Endothelial cell (in vitro differentiated cells): ENCODE measurements around the gene FOXRED1. TPM values are rescaled to one million over a fixed set of nuclear protein-coding genes. Genes with fewer than 3 reads are reported as not detected.
A peak's percentile ranks its signal among the peaks of the same experiment; 100 is the strongest.

Experiments
- DNase-seq: peaks from one replicate; pipeline ENCODE4 v3.0.0; 2021; ENCODE audit warnings: low spot score
- H3K27ac Mint-ChIP-seq: one replicate; pipeline ENCODE4 v1.8.0; 2021; ENCODE audit warnings: mixed read lengths, inconsistent platforms; ENCODE audit not compliant: unreplicated experiment
- H3K27me3 Mint-ChIP-seq: one replicate; pipeline ENCODE4 v1.8.0; 2021; ENCODE audit warnings: mild to moderate bottlenecking, moderate library complexity, mixed read lengths, inconsistent platforms; ENCODE audit not compliant: unreplicated experiment
- H3K36me3 Mint-ChIP-seq: one replicate; pipeline ENCODE4 v1.8.0; 2021; ENCODE audit warnings: mild to moderate bottlenecking, low read depth, mixed read lengths, inconsistent platforms; ENCODE audit not compliant: unreplicated experiment
- H3K4me1 Mint-ChIP-seq: one replicate; pipeline ENCODE4 v1.8.0; 2021; ENCODE audit warnings: mild to moderate bottlenecking, mixed read lengths, inconsistent platforms; ENCODE audit not compliant: unreplicated experiment
- H3K4me3 Mint-ChIP-seq: one replicate; pipeline ENCODE4 v1.8.0; 2021; ENCODE audit warnings: mild to moderate bottlenecking, mixed read lengths, inconsistent platforms; ENCODE audit not compliant: unreplicated experiment
- H3K9me3 Mint-ChIP-seq: one replicate; pipeline ENCODE4 v1.8.0; 2021; ENCODE audit warnings: mixed read lengths, inconsistent platforms; ENCODE audit not compliant: unreplicated experiment
- CTCF ChIP-seq: fragments of 200-600 bp; sonication (generic); IDR thresholded peaks from one replicate; pipeline ENCODE4 v1.5.0; 2021; ENCODE audit warnings: antibody characterized with exemption; ENCODE audit not compliant: unreplicated experiment
- total RNA-seq: library from RNA; stranded (reverse); fragmentation: NEBNext Ultra II Directional; extraction: Animal tissue kit (Norgen Biotek cat#: 25700); gene quantifications from one replicate; pipeline ENCODE4 v1.2.1, GENCODE V29; 2021; ENCODE audit not compliant: unreplicated experiment

The FOXRED1 gene
- total RNA-seq, 1 donor from 2014 or later: 35.8 TPM

- H3K4me3 Mint-ChIP-seq: no peak overlapping the region
- H3K27me3 Mint-ChIP-seq: peaks cover 16% of the 10 kb centered on the region
- no peak overlapping the region for H3K27ac Mint-ChIP-seq
- no peaks in the 10 kb centered on the region for H3K9me3 Mint-ChIP-seq
- peaks cover 11% of the 10 kb centered on the region for H3K36me3 Mint-ChIP-seq
- DNase-seq: no peak
- no peak for TF ChIP-seq CTCF
- H3K4me1 Mint-ChIP-seq: peaks cover 34% of the 10 kb centered on the region
These were observed 15.9 kb downstream of the FOXRED1 start for GRCh38 chr11:126284829-126285228.

GRCh38 chr11:126288237-126288636, 19.3 kb downstream of the FOXRED1 start:
- H3K36me3 Mint-ChIP-seq: peaks cover 29% of the 10 kb centered on the region
- TF ChIP-seq CTCF: no peak
- H3K4me1 Mint-ChIP-seq: peaks cover 6% of the 10 kb centered on the region
- H3K9me3 Mint-ChIP-seq: no peaks in the 10 kb centered on the region
- peaks cover 7% of the 10 kb centered on the region for H3K27me3 Mint-ChIP-seq
- H3K4me3 Mint-ChIP-seq: no peak overlapping the region
- H3K27ac Mint-ChIP-seq: no peak overlapping the region
- no peak for DNase-seq

DNA sequence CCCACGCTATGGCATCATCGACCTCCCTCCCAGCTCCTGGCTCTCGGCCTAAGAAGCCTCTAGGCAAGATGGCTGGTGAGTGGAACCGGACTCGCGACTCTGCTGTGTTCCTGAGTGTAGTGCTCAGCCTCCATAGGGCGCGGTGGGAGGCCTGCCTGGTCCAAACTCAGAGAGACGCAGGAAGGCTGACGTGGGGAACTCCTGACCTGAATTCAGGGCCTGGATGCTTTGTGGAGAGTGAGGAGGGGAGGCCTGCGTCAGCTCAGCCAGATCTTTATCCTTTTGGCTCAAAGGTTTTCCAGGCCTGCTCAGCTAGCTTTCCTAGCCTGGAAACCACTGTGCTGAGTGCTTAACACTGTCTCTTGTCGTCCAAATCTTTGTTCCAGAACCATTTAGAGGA, 21.9 kb downstream of the FOXRED1 start:
- Mint-ChIP-seq H3K4me1 (no peaks in the 10 kb centered on the region), H3K9me3 (no peaks in the 10 kb centered on the region), H3K4me3 (no peak overlapping the region), H3K36me3 (peaks cover 31% of the 10 kb centered on the region), H3K27ac (no peak overlapping the region), H3K27me3 (peaks cover 2% of the 10 kb centered on the region)
- no peak for TF ChIP-seq CTCF
- DNase-seq: no peak

- no peak for DNase-seq
- H3K4me1 Mint-ChIP-seq: no peaks in the 10 kb centered on the region
- TF ChIP-seq CTCF: no peak
These were observed 24.8 kb downstream of the FOXRED1 start for GRCh38 chr11:126293726-126294125.

DNA sequence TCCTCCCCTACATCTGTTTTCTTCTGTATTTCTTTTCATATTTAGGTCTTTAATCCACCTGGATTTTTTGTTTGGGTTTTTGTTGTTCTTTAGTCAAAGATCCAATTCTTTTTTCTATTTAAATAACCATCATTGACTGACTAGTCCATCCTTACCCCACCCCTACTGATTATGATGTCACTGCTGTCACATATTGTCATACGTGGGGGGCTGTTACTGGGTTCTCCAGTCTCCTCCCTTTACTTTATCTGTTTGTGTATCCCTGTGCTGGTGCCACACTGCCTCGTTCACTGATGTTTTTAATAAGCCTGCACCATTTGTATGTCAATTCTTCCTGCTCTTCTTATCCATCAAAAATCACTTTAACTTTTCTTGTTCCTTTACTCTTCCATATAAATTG, 28.1 kb downstream of the FOXRED1 start:
- no peak for TF ChIP-seq CTCF
- Mint-ChIP-seq H3K4me1 (no peaks in the 10 kb centered on the region), H3K27me3 (peaks cover 4% of the 10 kb centered on the region), H3K9me3 (no peaks in the 10 kb centered on the region), H3K36me3 (peaks cover 11% of the 10 kb centered on the region), H3K4me3 (no peak overlapping the region), H3K27ac (no peak overlapping the region)
- no peak for DNase-seq

More at GRCh38 chr11:126293726-126294125, 24.8 kb downstream of the FOXRED1 start:
- peaks cover 28% of the 10 kb centered on the region for H3K36me3 Mint-ChIP-seq
- H3K4me3 Mint-ChIP-seq: no peak overlapping the region
- H3K27me3 Mint-ChIP-seq: peaks cover 2% of the 10 kb centered on the region
- H3K9me3 Mint-ChIP-seq: no peaks in the 10 kb centered on the region
- H3K27ac Mint-ChIP-seq: peak overlapping the region; percentile 24
